ENCODE measurements around the gene CA14.

- TF ChIP-seq CTCF (IDR thresholded peaks at IDR 0.05) (no peak), CEBPB (IDR thresholded peaks at IDR 0.05) (no peak), KDM5A (IDR thresholded peaks at IDR 0.05) (no peak), JUN (IDR thresholded peaks at IDR 0.05) (peak in 1 of 2 experiments; percentile 40; a peak in 2 of 5 replicates), POLR2A (IDR thresholded peaks at IDR 0.05; ENCODE audit: low read length) (peak; percentile 33)
Measured at GRCh38 chr1:150281758-150282557, 24.4 kb downstream of the CA14 start, which contains the start of gene CIART.
